ENCODE data around the gene LPP.

Gene LPP

GRCh38 chr3:188706176-188706575, 552.2 kb downstream of the LPP start:
- Mint-ChIP-seq H3K4me3 (no peak overlapping the region), H3K4me1 (ENCODE audit: low read depth) (peaks cover 6% of the 10 kb centered on the region), H3K36me3 (peaks cover 19% of the 10 kb centered on the region), H3K9me3 (ENCODE audit: low read depth) (no peaks in the 10 kb centered on the region), H3K27ac (no peak overlapping the region), H3K27me3 (no peaks in the 10 kb centered on the region)

GRCh38 chr3:188706599-188706998, 552.6 kb downstream of the LPP start:
- no peak overlapping the region for H3K4me3 Mint-ChIP-seq
- H3K9me3 Mint-ChIP-seq (ENCODE audit: low read depth) = no peaks in the 10 kb centered on the region
- H3K4me1 Mint-ChIP-seq (ENCODE audit: low read depth) = peaks cover 6% of the 10 kb centered on the region
- peaks cover 19% of the 10 kb centered on the region for H3K36me3 Mint-ChIP-seq
- H3K27me3 Mint-ChIP-seq = no peaks in the 10 kb centered on the region
- H3K27ac Mint-ChIP-seq = no peak overlapping the region

DNA sequence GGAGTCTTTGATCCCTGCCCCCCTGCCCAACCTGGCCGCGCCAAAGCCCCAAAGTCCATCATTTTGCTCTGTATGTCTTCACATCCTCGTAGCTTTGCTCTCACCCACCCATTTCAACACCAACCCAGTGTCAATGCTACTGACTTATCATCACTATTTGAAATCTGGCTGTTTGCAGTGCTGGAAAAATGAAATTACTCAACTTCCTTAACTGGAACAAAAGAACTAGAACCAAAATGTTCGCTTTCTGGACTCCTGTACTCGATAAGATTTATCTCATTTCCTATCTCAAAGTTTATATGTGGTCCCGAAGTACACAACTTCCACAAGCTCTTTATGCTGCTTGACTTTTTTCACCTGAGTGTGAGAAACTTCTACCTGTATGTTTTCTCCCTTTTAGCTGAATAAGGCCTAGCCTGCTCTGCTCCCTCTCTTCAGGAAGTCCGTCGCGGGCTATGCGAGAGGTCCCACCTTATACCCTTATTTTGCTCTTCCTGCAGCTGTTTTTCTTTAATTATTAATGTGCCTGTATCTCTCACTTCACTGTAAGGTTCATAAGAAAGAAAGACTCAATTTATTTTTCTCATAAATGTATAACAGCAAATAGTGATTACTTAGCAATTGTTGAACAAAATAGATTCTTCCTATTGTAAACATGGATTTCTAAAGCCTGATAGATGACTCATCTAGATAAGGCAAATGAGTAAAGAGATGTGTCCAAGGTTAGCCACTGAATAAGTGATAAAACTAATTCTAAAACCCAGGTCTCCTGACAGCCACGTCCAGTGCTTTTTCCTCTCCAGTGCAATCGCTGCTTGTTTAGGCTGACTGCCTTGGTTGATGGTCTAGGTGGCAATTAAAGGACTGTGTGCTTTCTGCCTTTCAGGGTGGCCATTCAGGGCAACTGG, 553.7 kb downstream of the LPP start:
- Mint-ChIP-seq H3K27me3 (no peaks in the 10 kb centered on the region), H3K4me3 (no peak overlapping the region), H3K36me3 (peaks cover 17% of the 10 kb centered on the region), H3K27ac (no peak overlapping the region), H3K4me1 (ENCODE audit: low read depth) (peaks cover 6% of the 10 kb centered on the region), H3K9me3 (ENCODE audit: low read depth) (no peaks in the 10 kb centered on the region)

DNA sequence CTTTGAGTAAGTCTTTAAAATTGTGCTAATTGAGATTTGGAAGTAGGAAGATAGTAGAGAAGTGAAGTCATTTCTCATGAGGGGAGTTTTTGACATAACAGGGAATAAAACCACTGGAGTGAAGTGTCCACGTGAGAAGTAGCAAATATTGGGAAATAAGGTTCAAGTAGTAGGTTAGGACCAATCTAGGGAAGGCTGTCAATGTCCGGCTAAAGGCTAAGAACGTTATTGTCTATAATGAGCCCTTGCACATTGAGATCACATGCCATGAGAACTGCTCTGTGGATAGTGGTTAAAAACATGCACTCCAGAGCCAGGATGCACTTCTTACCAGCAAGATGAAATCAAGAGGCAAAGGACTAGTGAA, 557.9 kb downstream of the LPP start:
- peaks cover 13% of the 10 kb centered on the region for H3K36me3 Mint-ChIP-seq
- H3K9me3 Mint-ChIP-seq (ENCODE audit: low read depth) = no peaks in the 10 kb centered on the region
- H3K27me3 Mint-ChIP-seq = no peaks in the 10 kb centered on the region
- peaks cover 6% of the 10 kb centered on the region for H3K4me1 Mint-ChIP-seq (ENCODE audit: low read depth)
- no peak overlapping the region for H3K27ac Mint-ChIP-seq
- no peak overlapping the region for H3K4me3 Mint-ChIP-seq

GRCh38 chr3:188712248-188712924, 558.4 kb downstream of the LPP start:
- Mint-ChIP-seq H3K9me3 (ENCODE audit: low read depth) (no peaks in the 10 kb centered on the region), H3K27ac (no peak overlapping the region), H3K4me3 (no peak overlapping the region), H3K4me1 (ENCODE audit: low read depth) (peaks cover 4% of the 10 kb centered on the region), H3K36me3 (peaks cover 13% of the 10 kb centered on the region), H3K27me3 (no peaks in the 10 kb centered on the region)

GRCh38 chr3:188712991-188713390, 559.0 kb downstream of the LPP start:
- H3K36me3 Mint-ChIP-seq = peaks cover 13% of the 10 kb centered on the region
- H3K27ac Mint-ChIP-seq = no peak overlapping the region
- no peak overlapping the region for H3K4me3 Mint-ChIP-seq
- no peaks in the 10 kb centered on the region for H3K9me3 Mint-ChIP-seq (ENCODE audit: low read depth)
- no peaks in the 10 kb centered on the region for H3K27me3 Mint-ChIP-seq
- no peaks in the 10 kb centered on the region for H3K4me1 Mint-ChIP-seq (ENCODE audit: low read depth)

DNA sequence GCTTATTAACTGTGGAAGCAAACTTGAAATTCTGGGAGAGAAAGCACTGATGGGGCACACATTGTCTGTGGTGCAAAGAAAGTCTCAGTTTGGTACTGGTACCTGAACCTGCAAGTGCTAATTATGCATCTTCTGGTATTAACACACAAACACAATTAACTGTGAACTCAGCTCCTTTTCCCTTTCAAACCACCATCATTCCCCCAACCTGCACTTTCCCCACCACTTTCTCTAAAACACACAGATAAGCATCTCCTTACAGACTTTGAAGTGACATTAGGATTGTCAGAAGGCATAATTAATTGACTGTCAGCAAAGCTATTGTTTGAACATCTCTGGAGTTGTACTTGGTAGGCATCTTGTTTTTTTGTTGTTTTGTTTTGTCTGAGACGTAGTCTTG, 565.6 kb downstream of the LPP start:
- no peak overlapping the region for H3K4me3 Mint-ChIP-seq
- H3K36me3 Mint-ChIP-seq = peaks cover 4% of the 10 kb centered on the region

DNA sequence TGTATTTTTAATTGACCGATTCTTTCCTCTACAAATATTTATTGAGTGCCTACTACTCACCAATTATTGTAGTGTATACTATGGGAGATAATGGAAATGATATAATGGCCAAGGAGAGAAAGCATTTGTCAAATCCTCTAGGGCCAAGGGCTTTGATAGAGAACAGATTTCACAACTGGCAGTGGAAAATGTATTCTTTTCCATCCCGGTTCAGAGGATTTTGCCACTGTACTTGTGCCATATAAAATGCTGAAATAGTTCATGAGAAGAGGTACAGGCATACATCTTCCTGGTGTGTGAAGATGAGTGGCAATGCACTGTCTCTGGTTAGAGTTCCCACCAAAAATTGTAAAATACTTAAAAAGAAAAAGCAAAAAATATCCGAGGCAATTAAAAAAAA, 566.3 kb downstream of the LPP start:
- Mint-ChIP-seq H3K27ac (no peak overlapping the region), H3K36me3 (peaks cover 7% of the 10 kb centered on the region), H3K27me3 (no peaks in the 10 kb centered on the region), H3K4me1 (ENCODE audit: low read depth) (peaks cover 7% of the 10 kb centered on the region), H3K4me3 (no peak overlapping the region), H3K9me3 (ENCODE audit: low read depth) (no peaks in the 10 kb centered on the region)

More for the DNA sequence above, 565.6 kb downstream of the LPP start:
- Mint-ChIP-seq H3K27me3 (no peaks in the 10 kb centered on the region), H3K9me3 (ENCODE audit: low read depth) (no peaks in the 10 kb centered on the region), H3K27ac (no peak overlapping the region), H3K4me1 (ENCODE audit: low read depth) (peaks cover 7% of the 10 kb centered on the region)

DNA sequence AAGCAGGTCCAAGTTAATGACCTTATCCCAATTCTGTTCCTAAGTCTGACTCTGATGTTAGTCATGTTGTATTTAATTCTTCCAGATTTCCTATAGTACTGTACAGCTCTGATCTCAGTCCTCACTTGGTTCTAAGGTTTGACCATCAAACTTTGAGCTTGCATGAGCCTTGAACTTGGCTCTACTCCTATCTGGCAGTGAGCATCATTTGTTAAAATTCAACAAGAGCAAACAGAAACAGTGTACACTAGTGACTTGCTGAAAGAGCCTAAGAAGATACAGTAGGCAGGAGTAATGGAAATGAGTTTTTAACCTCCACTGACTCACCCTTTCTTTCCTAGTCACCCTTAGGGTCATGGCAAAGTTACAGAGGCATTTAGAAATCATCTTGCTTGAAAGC, 566.7 kb downstream of the LPP start:
- Mint-ChIP-seq H3K27ac (no peak overlapping the region), H3K36me3 (peaks cover 7% of the 10 kb centered on the region), H3K9me3 (ENCODE audit: low read depth) (no peaks in the 10 kb centered on the region), H3K4me3 (no peak overlapping the region), H3K4me1 (ENCODE audit: low read depth) (peaks cover 7% of the 10 kb centered on the region), H3K27me3 (no peaks in the 10 kb centered on the region)

GRCh38 chr3:188721312-188721711, 567.4 kb downstream of the LPP start:
- no peaks in the 10 kb centered on the region for H3K27me3 Mint-ChIP-seq
- peaks cover 7% of the 10 kb centered on the region for H3K4me1 Mint-ChIP-seq (ENCODE audit: low read depth)
- H3K4me3 Mint-ChIP-seq = no peak overlapping the region
- no peak overlapping the region for H3K27ac Mint-ChIP-seq
- H3K9me3 Mint-ChIP-seq (ENCODE audit: low read depth) = no peaks in the 10 kb centered on the region
- H3K36me3 Mint-ChIP-seq = peaks cover 7% of the 10 kb centered on the region

DNA sequence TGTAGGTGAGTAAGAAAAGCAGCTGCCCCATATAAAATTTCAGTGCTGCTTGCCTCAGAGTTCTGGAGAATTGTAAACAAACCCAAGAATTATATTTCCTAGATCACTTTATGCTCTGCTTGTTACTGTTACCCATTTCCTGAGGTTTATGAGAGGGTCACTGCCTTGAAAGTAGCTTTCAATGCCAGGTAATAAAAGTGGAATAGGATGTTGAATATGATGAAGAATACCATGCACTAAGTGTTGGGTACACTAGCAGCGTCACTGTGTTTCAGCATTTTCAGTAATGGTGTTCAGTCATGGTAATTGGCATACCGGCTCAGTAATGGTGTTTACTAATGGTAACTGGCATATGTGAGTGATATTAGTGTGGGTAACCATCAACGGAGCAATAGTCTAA, 568.0 kb downstream of the LPP start:
- Mint-ChIP-seq H3K27ac (no peak overlapping the region), H3K4me1 (ENCODE audit: low read depth) (peaks cover 7% of the 10 kb centered on the region), H3K9me3 (ENCODE audit: low read depth) (no peaks in the 10 kb centered on the region), H3K36me3 (peaks cover 7% of the 10 kb centered on the region), H3K27me3 (no peaks in the 10 kb centered on the region), H3K4me3 (no peak overlapping the region)

- no peak overlapping the region for H3K4me3 Mint-ChIP-seq
- H3K36me3 Mint-ChIP-seq = peaks cover 7% of the 10 kb centered on the region
- H3K27me3 Mint-ChIP-seq = no peaks in the 10 kb centered on the region
- H3K4me1 Mint-ChIP-seq (ENCODE audit: low read depth) = peaks cover 10% of the 10 kb centered on the region
- H3K27ac Mint-ChIP-seq = no peak overlapping the region
- H3K9me3 Mint-ChIP-seq (ENCODE audit: low read depth) = no peaks in the 10 kb centered on the region
Observed at GRCh38 chr3:188722963-188723362, 569.0 kb downstream of the LPP start.

GRCh38 chr3:188727052-188727451, 573.1 kb downstream of the LPP start:
- Mint-ChIP-seq H3K27ac (no peak overlapping the region), H3K9me3 (ENCODE audit: low read depth) (no peaks in the 10 kb centered on the region), H3K4me3 (no peak overlapping the region), H3K36me3 (peaks cover 5% of the 10 kb centered on the region), H3K4me1 (ENCODE audit: low read depth) (peaks cover 25% of the 10 kb centered on the region), H3K27me3 (no peaks in the 10 kb centered on the region)

DNA sequence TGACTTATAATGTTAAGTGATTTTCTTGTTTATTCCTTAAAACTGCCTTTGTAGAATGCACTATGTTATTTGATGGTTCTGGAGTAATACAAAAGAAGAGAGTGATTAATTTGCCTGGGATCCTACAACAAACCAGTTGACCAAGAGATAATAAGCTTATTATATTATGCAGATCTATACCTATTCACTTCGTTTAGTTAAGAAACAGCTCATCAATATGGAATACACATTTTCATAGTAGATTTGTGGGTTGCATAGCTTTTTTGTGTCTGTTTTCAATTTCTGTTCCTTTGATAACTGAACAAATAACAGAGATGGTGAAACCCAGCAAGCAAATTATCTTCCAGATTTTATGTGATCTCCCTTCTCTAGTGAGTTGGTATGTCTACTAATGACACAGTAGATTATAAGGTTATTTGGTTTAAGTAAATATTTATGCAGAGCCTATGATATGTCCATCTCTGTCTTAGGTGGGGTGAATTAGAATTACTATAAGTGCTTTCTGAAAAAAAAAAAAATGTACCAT, 574.5 kb downstream of the LPP start:
- Mint-ChIP-seq H3K4me3 (no peak overlapping the region), H3K27ac (no peak overlapping the region), H3K36me3 (peaks cover 7% of the 10 kb centered on the region), H3K4me1 (ENCODE audit: low read depth) (peaks cover 20% of the 10 kb centered on the region), H3K27me3 (no peaks in the 10 kb centered on the region), H3K9me3 (ENCODE audit: low read depth) (no peaks in the 10 kb centered on the region)

GRCh38 chr3:188729422-188729821, 575.5 kb downstream of the LPP start:
- no peak overlapping the region for H3K4me3 Mint-ChIP-seq
- peaks cover 9% of the 10 kb centered on the region for H3K36me3 Mint-ChIP-seq
- H3K27me3 Mint-ChIP-seq = no peaks in the 10 kb centered on the region
- peaks cover 20% of the 10 kb centered on the region for H3K4me1 Mint-ChIP-seq (ENCODE audit: low read depth)
- H3K27ac Mint-ChIP-seq = no peak overlapping the region
- H3K9me3 Mint-ChIP-seq (ENCODE audit: low read depth) = no peaks in the 10 kb centered on the region
